ENCODE measurements around the gene PRDX6.

- TF ChIP-seq CTCF (IDR thresholded peaks at IDR 0.05) (no peak), POLR2AphosphoS5 (IDR thresholded peaks at IDR 0.05) (no peak)
Observed at GRCh38 chr1:173481195-173481772, 4.1 kb downstream of the PRDX6 start.

All from prostate gland (tissue), 2 donors.